Kidney epithelial cell (primary cell): Measurements from ENCODE around the gene SMCHD1. TPM values are rescaled to one million over a fixed set of nuclear protein-coding genes. Genes with fewer than 3 reads are reported as not detected.
"Not testable (repeated sequence)": the region's sequence is repeated elsewhere in the genome, so short reads cannot be mapped to it uniquely, and the experiment has no call there.

Experiments used
- DNase-seq: peaks from one replicate; pipeline ENCODE4 v3.0.0-alpha.2; 2010; ENCODE audit warnings: low read depth
- H3K27me3 ChIP-seq: 2 replicates; pipeline ENCODE4 v1.6.0; 2011; ENCODE audit warnings: low read length; ENCODE audit not compliant: control insufficient read depth, insufficient read depth
- H3K36me3 ChIP-seq: 2 replicates; pipeline ENCODE4 v1.5.1; 2011; ENCODE audit warnings: low read length; ENCODE audit not compliant: control insufficient read depth, insufficient read depth
- H3K4me3 ChIP-seq: 2 replicates; pipeline ENCODE4 v1.5.1; 2011; ENCODE audit warnings: low read depth, mild to moderate bottlenecking, control low read depth, low read length
- total RNA-seq: library from RNA; depleted of rRNA; stranded (reverse); fragments of >200 nt; gene quantifications from 2 replicates; pipeline ENCODE4 v1.2.3, GENCODE V29; 2015
- TF ChIP-seq, protein P1 (sequence below): IDR thresholded peaks from 2 replicates; pipeline ENCODE4 v1.5.1; 2011; ENCODE audit warnings: mild to moderate bottlenecking, moderate library complexity, low read length, control low read depth, inconsistent platforms; ENCODE audit not compliant: insufficient read depth, poor library complexity, severe bottlenecking

The SMCHD1 gene
- total RNA-seq, 1 donor from 2014 or later, result 28.0 TPM

GRCh38 chr18:2847317-2848246 is 192.1 kb downstream of the SMCHD1 start:
- H3K4me3 ChIP-seq, result peak overlapping the region; percentile 28
- TF ChIP-seq, protein P1, sequence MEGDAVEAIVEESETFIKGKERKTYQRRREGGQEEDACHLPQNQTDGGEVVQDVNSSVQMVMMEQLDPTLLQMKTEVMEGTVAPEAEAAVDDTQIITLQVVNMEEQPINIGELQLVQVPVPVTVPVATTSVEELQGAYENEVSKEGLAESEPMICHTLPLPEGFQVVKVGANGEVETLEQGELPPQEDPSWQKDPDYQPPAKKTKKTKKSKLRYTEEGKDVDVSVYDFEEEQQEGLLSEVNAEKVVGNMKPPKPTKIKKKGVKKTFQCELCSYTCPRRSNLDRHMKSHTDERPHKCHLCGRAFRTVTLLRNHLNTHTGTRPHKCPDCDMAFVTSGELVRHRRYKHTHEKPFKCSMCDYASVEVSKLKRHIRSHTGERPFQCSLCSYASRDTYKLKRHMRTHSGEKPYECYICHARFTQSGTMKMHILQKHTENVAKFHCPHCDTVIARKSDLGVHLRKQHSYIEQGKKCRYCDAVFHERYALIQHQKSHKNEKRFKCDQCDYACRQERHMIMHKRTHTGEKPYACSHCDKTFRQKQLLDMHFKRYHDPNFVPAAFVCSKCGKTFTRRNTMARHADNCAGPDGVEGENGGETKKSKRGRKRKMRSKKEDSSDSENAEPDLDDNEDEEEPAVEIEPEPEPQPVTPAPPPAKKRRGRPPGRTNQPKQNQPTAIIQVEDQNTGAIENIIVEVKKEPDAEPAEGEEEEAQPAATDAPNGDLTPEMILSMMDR, result no peak
- no peak for DNase-seq
- H3K36me3 ChIP-seq, result no peaks in the 10 kb centered on the region
- peaks cover 27% of the 10 kb centered on the region for H3K27me3 ChIP-seq

- no peak for DNase-seq
- peaks cover 27% of the 10 kb centered on the region for H3K27me3 ChIP-seq
- no peak overlapping the region for H3K4me3 ChIP-seq
- TF ChIP-seq, protein P1, result no peak
- no peaks in the 10 kb centered on the region for H3K36me3 ChIP-seq
These were observed 193.0 kb downstream of the SMCHD1 start for GRCh38 chr18:2848247-2849246.

DNA sequence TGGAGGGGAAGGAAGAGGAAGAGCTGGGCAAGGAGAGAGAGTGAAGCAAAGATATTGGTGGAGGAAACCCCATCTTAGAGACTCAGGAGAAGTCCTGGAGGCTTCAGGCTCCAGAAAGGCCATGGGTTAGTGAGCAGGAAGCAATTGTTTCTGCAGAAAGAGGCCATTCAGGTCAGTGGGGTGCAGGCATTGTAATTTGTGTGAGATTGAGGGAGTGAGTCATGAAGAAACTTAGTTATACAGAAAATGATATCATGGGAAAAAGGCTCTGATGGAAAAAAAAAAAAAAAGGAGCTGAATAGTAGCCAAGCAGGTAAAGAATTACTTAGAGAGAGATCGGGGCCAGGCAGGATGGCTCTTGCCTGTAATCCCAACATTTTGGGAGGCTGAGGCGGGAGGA is 195.3 kb downstream of the SMCHD1 start:
- no peak for DNase-seq
- Histone ChIP-seq H3K27me3 (peaks cover 29% of the 10 kb centered on the region), H3K4me3 (no peak overlapping the region), H3K36me3 (no peaks in the 10 kb centered on the region)
- TF ChIP-seq, protein P1, result no peak

- H3K36me3 ChIP-seq, result no peaks in the 10 kb centered on the region
- DNase-seq, result no peak
- H3K27me3 ChIP-seq, result peaks cover 22% of the 10 kb centered on the region
- no peak overlapping the region for H3K4me3 ChIP-seq
- TF ChIP-seq, protein P1, result no peak
These were observed 196.2 kb downstream of the SMCHD1 start for GRCh38 chr18:2851771-2852170.

- H3K27me3 ChIP-seq, result peaks cover 17% of the 10 kb centered on the region
- not testable (repeated sequence) for DNase-seq, H3K36me3 ChIP-seq, H3K4me3 ChIP-seq
These were observed 196.9 kb downstream of the SMCHD1 start for GRCh38 chr18:2852460-2852859.
